Gastrocnemius medialis (tissue), 4 donors: ENCODE data around the gene CMTR1.

Experiments used
- POLR2A ChIP-seq, 2 donors: fragments of 450-650 bp; IDR thresholded peaks; one replicate each; pipeline ENCODE4 v1.6.1; 2017; ENCODE audit warnings: antibody characterized with exemption in 2 of 2, mild to moderate bottlenecking in 2 of 2, moderate library complexity in 2 of 2
- TF ChIP-seq, protein P1 (sequence below), 5 experiments: fragments of 450-650 bp in 3 of 5; fragments of 200-600 bp in 2 of 5; sonication (generic) in 2 of 5; IDR thresholded peaks in 4 of 5; conservative IDR thresholded peaks in 1 of 5; 1 replicate in 4 of 5; 2 replicates in 1 of 5; pipeline ENCODE4 v1.5.1; 2016 to 2019; ENCODE audit warnings: antibody characterized with exemption in 5 of 5, mild to moderate bottlenecking in 3 of 5, moderate library complexity in 3 of 5

DNA sequence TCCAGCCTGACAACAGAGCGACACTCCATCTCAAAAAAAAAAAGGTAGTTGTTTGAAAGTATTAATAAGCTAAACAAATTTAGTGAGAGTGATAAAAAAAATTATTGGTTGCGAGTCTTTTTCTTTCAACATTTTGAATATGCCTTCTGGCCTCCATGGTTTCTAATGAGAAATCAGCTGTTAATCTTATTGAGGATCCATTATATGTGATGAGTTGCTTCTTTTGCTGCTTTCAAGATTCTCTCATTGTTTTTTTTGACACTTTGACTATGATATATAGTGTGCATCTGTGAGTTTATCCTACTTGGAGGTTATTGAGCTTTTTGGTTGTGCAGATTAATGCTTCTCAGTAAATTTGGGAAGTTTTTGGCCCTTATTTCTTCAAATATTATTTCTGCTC is 15.6 kb upstream of the CMTR1 start:
- TF ChIP-seq POLR2A (IDR thresholded peaks at IDR 0.05): no peak
- TF ChIP-seq, protein P1, sequence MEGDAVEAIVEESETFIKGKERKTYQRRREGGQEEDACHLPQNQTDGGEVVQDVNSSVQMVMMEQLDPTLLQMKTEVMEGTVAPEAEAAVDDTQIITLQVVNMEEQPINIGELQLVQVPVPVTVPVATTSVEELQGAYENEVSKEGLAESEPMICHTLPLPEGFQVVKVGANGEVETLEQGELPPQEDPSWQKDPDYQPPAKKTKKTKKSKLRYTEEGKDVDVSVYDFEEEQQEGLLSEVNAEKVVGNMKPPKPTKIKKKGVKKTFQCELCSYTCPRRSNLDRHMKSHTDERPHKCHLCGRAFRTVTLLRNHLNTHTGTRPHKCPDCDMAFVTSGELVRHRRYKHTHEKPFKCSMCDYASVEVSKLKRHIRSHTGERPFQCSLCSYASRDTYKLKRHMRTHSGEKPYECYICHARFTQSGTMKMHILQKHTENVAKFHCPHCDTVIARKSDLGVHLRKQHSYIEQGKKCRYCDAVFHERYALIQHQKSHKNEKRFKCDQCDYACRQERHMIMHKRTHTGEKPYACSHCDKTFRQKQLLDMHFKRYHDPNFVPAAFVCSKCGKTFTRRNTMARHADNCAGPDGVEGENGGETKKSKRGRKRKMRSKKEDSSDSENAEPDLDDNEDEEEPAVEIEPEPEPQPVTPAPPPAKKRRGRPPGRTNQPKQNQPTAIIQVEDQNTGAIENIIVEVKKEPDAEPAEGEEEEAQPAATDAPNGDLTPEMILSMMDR (IDR thresholded peaks at IDR 0.05 in 4 of 5, conservative IDR thresholded peaks at IDR 0.05 in 1 of 5): no peak
